ENCODE results near the gene CD83.

DNA sequence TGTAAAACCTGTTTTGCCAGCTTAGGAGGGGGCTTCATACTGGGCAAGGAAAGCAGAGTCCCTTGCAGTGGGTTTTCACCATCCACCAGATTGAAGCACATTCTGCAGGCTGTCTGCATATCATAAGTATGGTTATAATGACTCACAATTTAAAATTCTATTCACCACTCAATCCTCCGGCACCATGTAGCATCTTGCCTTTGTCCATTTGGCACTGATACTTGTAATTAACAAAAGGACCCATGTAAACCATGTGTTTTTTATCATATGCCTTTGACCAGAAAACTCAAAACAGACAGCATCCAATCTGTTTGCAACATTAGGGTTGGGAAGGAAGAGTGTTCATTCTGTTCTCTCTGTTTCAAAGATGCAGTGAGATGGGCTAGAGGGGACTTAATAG, 3.0 kb downstream of the CD83 start:
- TF ChIP-seq ASH2L (IDR thresholded peaks at IDR 0.05; ENCODE audit: low read length) (no peak), SUZ12 (IDR thresholded peaks at IDR 0.05; ENCODE audit: low read length) (no peak), TAF1 (IDR thresholded peaks at IDR 0.05; ENCODE audit: low read depth, low read length) (no peak)
